ENCODE data around the gene NECTIN2.

Gene NECTIN2

GRCh38 chr19:44845612-44846454 lies at the start of gene NECTIN2:
TSS of gene NECTIN2 (plus strand) at chr19:44846297. CDS start at chr19:44846526, 229 bp downstream.
- DNase-seq (ENCODE audit: low spot score) = peak; percentile 100
- TF ChIP-seq CTCF (IDR thresholded peaks at IDR 0.05; ENCODE audit: extremely low read depth, insufficient read depth, missing control alignments) = peak; percentile 75
- in situ Hi-C loops (cut with MboI; ENCODE audit: low pct_unique_long_range_greater_than_20kb, low sequenced_read_pairs, unreplicated experiment) = no loop called here

GRCh38 chr19:44796701-44797115 lies 49.4 kb upstream of the NECTIN2 start:
- in situ Hi-C loops (cut with MboI; ENCODE audit: low pct_unique_long_range_greater_than_20kb, low sequenced_read_pairs, unreplicated experiment) = no loop called here
- no peak for DNase-seq (ENCODE audit: low spot score)
- TF ChIP-seq CTCF (IDR thresholded peaks at IDR 0.05; ENCODE audit: extremely low read depth, insufficient read depth, missing control alignments) = no peak

- no peak for TF ChIP-seq CTCF (IDR thresholded peaks at IDR 0.05; ENCODE audit: extremely low read depth, insufficient read depth, missing control alignments)
- in situ Hi-C loops (cut with MboI; ENCODE audit: low pct_unique_long_range_greater_than_20kb, low sequenced_read_pairs, unreplicated experiment) = no loop called here
- DNase-seq (ENCODE audit: low spot score) = no peak
These were observed 46.3 kb upstream of the NECTIN2 start for GRCh38 chr19:44799627-44800346.

- TF ChIP-seq CTCF (IDR thresholded peaks at IDR 0.05; ENCODE audit: extremely low read depth, insufficient read depth, missing control alignments) = peak; percentile 97
- peak; percentile 91 for DNase-seq (ENCODE audit: low spot score)
These were observed 45.6 kb upstream of the NECTIN2 start for GRCh38 chr19:44800461-44800860.

GRCh38 chr19:44803442-44804428 lies 42.4 kb upstream of the NECTIN2 start:
- in situ Hi-C loops (cut with MboI; ENCODE audit: low pct_unique_long_range_greater_than_20kb, low sequenced_read_pairs, unreplicated experiment) = no loop called here
- DNase-seq (ENCODE audit: low spot score) = no peak
- TF ChIP-seq CTCF (IDR thresholded peaks at IDR 0.05; ENCODE audit: extremely low read depth, insufficient read depth, missing control alignments) = no peak

More at GRCh38 chr19:44800461-44800860, 45.6 kb upstream of the NECTIN2 start:
- in situ Hi-C loops (cut with MboI; ENCODE audit: low pct_unique_long_range_greater_than_20kb, low sequenced_read_pairs, unreplicated experiment) = no loop called here

GRCh38 chr19:44806291-44806690 lies 39.8 kb upstream of the NECTIN2 start:
- no peak for TF ChIP-seq CTCF (IDR thresholded peaks at IDR 0.05; ENCODE audit: extremely low read depth, insufficient read depth, missing control alignments)
- DNase-seq (ENCODE audit: low spot score) = no peak
- in situ Hi-C loops (cut with MboI; ENCODE audit: low pct_unique_long_range_greater_than_20kb, low sequenced_read_pairs, unreplicated experiment) = no loop called here

All from GM13977 (cell line).